HUES64 (cell line): Measurements from ENCODE around the gene SLC44A1.

Source experiments
- H3K27ac ChIP-seq: 2 replicates; pipeline ENCODE4 v1.7.0; 2013; ENCODE audit warnings: low read depth, low read length, inconsistent platforms
- H3K27me3 ChIP-seq: 2 replicates; pipeline ENCODE4 v1.6.1; 2013; ENCODE audit warnings: mild to moderate bottlenecking, low read length; ENCODE audit not compliant: insufficient read depth
- H3K36me3 ChIP-seq: 2 replicates; pipeline ENCODE4 v1.6.1; 2013; ENCODE audit warnings: mild to moderate bottlenecking, low read length; ENCODE audit not compliant: insufficient read depth
- H3K4me1 ChIP-seq: 2 replicates; pipeline ENCODE4 v1.6.1; 2013; ENCODE audit warnings: mild to moderate bottlenecking, low read length, moderate library complexity; ENCODE audit not compliant: insufficient read depth
- H3K4me3 ChIP-seq: 2 replicates; pipeline ENCODE4 v1.5.1; 2013; ENCODE audit warnings: mild to moderate bottlenecking, low read length, moderate library complexity
- H3K9ac ChIP-seq: 2 replicates; pipeline ENCODE4 v1.6.1; 2013; ENCODE audit warnings: mild to moderate bottlenecking, low read depth, low read length
- H3K9me3 ChIP-seq: 2 replicates; pipeline ENCODE4 v1.6.1; 2013; ENCODE audit warnings: low read depth, low read length; ENCODE audit not compliant: insufficient read depth
- WGBS: fragments of 150-250, 120-280 bp; methylation state at CpG from one replicate; pipeline ENCODE4 v1.1.7; 2013; ENCODE audit warnings: missing lambda C conversion rate; 5-methylcytosine and 5-hydroxymethylcytosine counted together

SLC44A1 gene

DNA sequence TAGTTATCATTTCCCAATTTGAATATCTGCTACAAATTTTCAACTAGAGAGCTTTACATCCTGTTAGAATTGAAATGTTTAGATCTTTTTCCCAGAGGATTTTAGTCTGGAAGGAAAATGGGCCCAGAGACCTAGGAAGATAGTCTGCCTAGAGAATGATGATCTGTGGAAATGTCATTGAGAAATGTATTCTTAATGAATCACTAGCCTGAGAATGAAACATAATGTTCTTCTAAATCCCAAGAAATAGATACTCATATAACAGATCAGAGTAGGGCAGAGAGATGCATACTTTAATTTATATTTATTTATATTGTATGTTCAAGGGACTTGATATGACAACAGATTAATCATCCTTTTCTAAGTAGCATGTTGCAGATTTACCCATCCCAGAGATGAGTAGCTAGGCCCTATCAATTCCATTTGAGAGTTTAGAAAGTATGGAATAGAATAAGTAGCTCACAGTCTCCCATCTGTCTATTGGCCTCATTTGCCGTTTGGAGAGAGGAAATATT is 25.1 kb upstream of the SLC44A1 start:
- no CpG with 5 or more reads among the region's 1 CpG for WGBS
- Histone ChIP-seq H3K27ac (no peak overlapping the region), H3K4me3 (no peak overlapping the region), H3K9ac (no peak overlapping the region), H3K9me3 (peaks cover 14% of the 10 kb centered on the region), H3K4me1 (peaks cover 4% of the 10 kb centered on the region; the same call in 1 of the 2 replicates), H3K27me3 (no peaks in the 10 kb centered on the region), H3K36me3 (peaks cover 4% of the 10 kb centered on the region; the same call in 1 of the 2 replicates)

DNA sequence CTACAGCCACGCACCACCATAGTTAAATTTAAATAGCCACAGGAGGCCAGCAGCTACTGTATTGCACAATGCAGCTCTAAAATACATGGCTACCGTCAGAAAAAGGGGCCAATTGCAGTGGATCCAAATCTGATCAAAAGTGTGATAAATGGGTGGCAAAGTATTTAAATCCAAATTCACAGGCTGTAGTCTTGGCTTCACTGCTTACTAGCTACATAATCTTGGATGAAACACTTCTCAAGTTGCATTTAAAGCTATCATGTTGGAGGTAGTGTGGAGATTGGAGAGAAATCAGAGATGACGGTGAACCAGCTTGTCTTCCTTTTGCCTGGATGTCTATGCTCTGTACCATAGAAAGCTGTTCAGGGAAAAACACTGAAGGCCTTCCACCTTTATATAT is 24.0 kb upstream of the SLC44A1 start:
- no peak overlapping the region for H3K27ac ChIP-seq
- no peaks in the 10 kb centered on the region for H3K27me3 ChIP-seq
- peaks cover 22% of the 10 kb centered on the region for H3K9me3 ChIP-seq
- H3K4me1 ChIP-seq, result peaks cover 4% of the 10 kb centered on the region; the same call in 1 of the 2 replicates
- H3K36me3 ChIP-seq, result peaks cover 6% of the 10 kb centered on the region; the same call in 1 of the 2 replicates
- 88% methylated on average over 3 of the region's 3 CpGs for WGBS
- no peak overlapping the region for H3K9ac ChIP-seq
- H3K4me3 ChIP-seq, result no peak overlapping the region

DNA sequence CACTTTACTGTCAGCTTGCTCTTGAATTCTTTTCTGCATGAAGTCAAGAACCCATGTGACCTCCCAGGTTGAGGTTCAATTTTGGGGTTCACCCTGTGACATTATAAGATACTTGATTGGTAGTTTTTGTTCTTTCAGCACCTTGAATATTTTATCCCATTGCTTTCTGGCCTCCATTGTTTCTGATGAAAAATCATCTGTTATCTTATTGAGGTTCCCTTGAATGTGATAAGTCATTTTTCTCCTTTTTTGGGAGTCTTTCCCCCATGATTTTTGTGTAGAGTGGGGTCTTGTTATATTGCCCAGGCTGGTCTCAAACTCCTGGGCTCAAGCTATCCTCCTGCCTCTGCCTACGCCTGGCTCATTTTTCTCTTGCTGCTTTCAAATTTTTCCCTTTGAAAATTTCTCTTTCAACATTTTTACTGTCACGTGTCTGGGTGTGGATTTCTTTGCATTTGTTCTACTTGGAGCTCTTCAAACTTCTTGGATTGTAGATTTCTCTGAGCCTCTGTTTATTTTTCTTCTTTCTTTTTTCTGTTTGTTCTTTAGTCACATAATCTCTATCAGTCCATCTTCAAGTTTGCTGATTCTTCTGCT is 20.8 kb upstream of the SLC44A1 start:
- peaks cover 22% of the 10 kb centered on the region for H3K9me3 ChIP-seq
- no peaks in the 10 kb centered on the region for H3K4me1 ChIP-seq
- no peak overlapping the region for H3K27ac ChIP-seq
- peaks cover 6% of the 10 kb centered on the region; the same call in 1 of the 2 replicates for H3K36me3 ChIP-seq
- no peak overlapping the region for H3K4me3 ChIP-seq
- no peak overlapping the region for H3K9ac ChIP-seq
- H3K27me3 ChIP-seq, result no peaks in the 10 kb centered on the region
- 88% methylated on average over 1 of the region's 2 CpGs for WGBS

DNA sequence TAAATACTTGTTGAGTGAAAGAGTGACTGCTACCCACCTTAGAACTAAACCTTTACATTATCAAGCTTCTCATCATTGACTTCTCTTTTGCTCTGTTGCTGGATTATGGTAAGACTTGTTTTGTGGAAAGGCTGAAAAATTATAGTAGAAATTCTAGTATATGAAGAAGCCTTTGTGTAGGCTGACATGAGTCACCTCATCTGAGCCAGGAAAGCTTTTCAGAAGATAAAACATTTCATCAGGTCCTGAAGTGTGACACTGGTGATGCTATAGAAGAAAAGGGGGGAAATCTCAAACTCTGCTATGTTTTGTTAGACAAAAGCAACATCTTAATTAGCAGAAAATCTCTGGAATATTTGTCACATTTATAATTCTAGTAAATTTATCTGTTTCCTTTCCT is 18.4 kb upstream of the SLC44A1 start:
- Histone ChIP-seq H3K9me3 (peaks cover 22% of the 10 kb centered on the region), H3K27ac (no peak overlapping the region), H3K4me1 (no peaks in the 10 kb centered on the region), H3K9ac (no peak overlapping the region), H3K27me3 (no peaks in the 10 kb centered on the region), H3K4me3 (no peak overlapping the region), H3K36me3 (peaks cover 6% of the 10 kb centered on the region; the same call in 1 of the 2 replicates)

DNA sequence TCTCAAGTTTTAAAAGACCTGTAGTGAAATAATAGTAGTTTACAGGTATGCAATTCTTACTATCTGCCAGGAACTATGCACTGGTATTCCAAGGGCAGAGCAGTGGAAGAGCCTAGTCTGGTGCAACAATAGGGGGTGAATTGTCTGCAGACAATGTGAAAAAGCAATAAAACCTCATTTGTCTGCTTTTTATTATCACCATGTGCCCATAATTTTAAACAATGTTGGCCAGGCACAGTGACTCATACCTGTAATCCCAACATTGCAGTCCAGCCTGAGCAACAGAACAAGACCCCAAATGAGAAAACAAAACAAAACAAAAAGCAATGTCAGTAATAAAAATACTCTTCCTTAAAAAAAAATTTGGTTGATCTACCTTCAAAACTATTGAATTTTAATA is 12.2 kb upstream of the SLC44A1 start:
- no peaks in the 10 kb centered on the region for H3K9me3 ChIP-seq
- H3K27me3 ChIP-seq, result no peaks in the 10 kb centered on the region
- no peak overlapping the region for H3K9ac ChIP-seq
- no peak overlapping the region for H3K4me3 ChIP-seq
- no peak overlapping the region for H3K27ac ChIP-seq
- H3K36me3 ChIP-seq, result no peaks in the 10 kb centered on the region
- H3K4me1 ChIP-seq, result peaks cover 5% of the 10 kb centered on the region; the same call in 1 of the 2 replicates

DNA sequence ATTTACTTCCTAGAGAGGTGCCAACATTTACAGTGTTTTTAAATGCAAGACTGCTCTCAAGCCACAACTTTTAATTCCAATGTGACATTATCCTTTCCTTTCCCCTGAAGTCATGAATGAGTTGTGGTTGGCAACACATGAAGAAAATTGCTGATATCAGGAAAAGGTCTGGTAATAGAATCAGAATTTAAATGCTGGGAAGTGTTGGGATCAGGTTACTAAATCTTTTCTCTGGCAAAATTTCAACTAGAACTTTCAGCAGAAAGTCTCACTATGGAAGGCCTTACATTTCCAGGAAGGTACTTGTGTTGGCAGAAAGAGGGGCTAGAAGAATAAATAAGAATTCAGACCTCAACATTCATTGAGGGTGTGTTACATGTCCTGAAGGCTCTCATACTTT is 10.6 kb upstream of the SLC44A1 start:
- H3K9me3 ChIP-seq, result no peaks in the 10 kb centered on the region
- no peak overlapping the region for H3K9ac ChIP-seq
- peaks cover 5% of the 10 kb centered on the region; the same call in 1 of the 2 replicates for H3K4me1 ChIP-seq
- H3K27me3 ChIP-seq, result no peaks in the 10 kb centered on the region
- H3K27ac ChIP-seq, result no peak overlapping the region
- H3K36me3 ChIP-seq, result no peaks in the 10 kb centered on the region
- H3K4me3 ChIP-seq, result no peak overlapping the region

DNA sequence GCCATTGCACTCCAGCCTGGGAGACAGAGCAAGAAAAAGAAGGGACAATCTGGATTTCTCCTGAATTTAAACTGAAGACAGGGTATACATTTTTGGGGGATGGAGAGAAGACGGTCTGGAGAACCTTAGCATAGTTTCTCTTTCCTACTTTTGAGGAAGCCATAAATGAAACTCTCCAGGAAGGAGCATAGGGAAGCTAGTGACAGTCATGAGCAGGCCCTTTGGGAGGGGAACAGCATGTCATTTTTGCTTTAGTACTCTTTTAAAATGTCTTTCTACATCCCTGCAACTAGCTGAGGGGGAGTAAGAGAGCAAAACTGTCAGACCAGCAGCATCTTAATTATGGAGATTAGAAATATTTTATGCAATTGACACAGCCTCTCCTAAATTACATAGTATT is 8.2 kb upstream of the SLC44A1 start:
- Histone ChIP-seq H3K9me3 (no peaks in the 10 kb centered on the region), H3K36me3 (no peaks in the 10 kb centered on the region), H3K9ac (no peak overlapping the region), H3K27ac (no peak overlapping the region), H3K4me3 (no peak overlapping the region), H3K27me3 (no peaks in the 10 kb centered on the region), H3K4me1 (peaks cover 12% of the 10 kb centered on the region)
- WGBS, result 75% methylated on average over 1 of the region's 1 CpG

DNA sequence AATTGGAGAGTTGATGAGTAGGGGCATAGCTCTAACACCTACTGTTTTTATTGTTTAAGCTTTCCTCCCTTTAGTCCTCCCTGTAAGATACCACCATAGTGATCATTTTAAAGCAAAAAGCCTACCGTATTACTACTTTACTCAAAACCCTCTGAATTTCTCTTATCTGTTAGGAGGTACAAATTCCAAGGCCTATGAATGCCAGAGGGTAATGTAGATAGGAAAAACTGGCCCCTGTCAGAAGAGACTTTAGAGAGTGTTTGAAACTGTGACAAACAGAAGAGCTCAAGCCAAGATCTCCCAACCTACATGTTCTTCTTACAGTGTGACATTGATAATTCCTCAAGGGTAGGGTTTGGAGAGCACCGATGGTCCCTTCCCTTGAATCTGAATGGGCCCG is 7.2 kb upstream of the SLC44A1 start:
- Histone ChIP-seq H3K36me3 (no peaks in the 10 kb centered on the region), H3K27ac (no peak overlapping the region), H3K27me3 (no peaks in the 10 kb centered on the region), H3K4me3 (no peak overlapping the region), H3K4me1 (peaks cover 21% of the 10 kb centered on the region), H3K9me3 (no peaks in the 10 kb centered on the region), H3K9ac (no peak overlapping the region)
- WGBS, result 91% methylated on average over 3 of the region's 3 CpGs

DNA sequence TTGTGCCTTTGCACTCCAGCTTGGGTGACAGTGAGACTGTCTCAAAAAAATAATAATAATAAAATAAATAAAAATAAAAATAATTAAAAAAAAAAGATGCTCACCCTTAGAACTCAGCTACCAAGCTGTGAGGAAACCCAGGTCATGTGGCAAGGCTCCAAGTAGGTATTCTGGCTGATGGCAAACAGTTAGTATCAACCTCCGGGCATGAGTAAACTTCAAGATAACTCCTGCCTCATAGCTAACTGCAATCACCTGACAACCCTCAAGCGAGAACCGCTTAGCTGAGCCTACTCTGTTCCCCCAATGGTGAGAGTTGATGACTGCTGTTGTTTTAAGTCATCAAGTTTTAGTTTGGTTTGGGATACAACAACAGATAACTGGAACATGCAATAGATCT is 6.1 kb upstream of the SLC44A1 start:
- H3K27me3 ChIP-seq, result no peaks in the 10 kb centered on the region
- H3K4me3 ChIP-seq, result no peak overlapping the region
- H3K36me3 ChIP-seq, result no peaks in the 10 kb centered on the region
- H3K9me3 ChIP-seq, result no peaks in the 10 kb centered on the region
- H3K27ac ChIP-seq, result no peak overlapping the region
- 96% methylated on average over 3 of the region's 3 CpGs for WGBS
- H3K4me1 ChIP-seq, result peaks cover 32% of the 10 kb centered on the region
- H3K9ac ChIP-seq, result no peak overlapping the region

DNA sequence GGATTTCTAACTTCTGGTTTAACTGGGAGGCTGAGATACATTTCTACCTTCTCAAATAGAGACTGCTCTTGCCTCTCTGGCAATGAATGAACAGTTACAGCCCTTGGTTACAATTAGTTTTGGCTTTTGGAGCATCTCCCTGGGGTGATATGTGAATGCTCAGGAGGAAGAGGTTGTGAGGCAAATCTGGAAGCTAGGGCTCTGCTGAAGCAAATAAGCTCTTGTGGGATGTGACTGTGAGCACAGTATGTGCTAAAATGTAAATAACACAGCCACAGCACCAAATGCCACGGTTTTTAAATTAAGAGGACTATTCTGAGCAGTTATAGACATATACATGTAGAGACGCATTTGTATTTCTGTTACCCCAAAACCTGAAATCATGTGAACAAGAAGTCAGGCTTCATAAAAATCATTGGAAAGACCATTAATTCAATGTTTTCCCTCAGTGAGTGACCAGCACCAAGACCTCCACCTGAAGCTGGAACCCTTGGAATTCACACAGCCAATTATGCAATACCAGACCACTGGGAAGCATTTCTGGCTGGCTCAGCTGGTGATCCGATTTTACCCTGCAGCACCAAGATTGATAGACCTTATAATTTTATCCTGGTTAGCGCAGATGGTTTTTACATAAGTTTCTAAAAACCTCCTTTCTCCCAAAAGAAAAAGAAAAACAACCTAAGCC is 3.0 kb upstream of the SLC44A1 start:
- no peak overlapping the region for H3K9ac ChIP-seq
- peaks cover 42% of the 10 kb centered on the region for H3K4me1 ChIP-seq
- H3K36me3 ChIP-seq, result no peaks in the 10 kb centered on the region
- WGBS, result 63% methylated on average over 4 of the region's 4 CpGs
- no peaks in the 10 kb centered on the region for H3K9me3 ChIP-seq
- H3K27ac ChIP-seq, result peak overlapping the region; percentile 1; the same call in 1 of the 2 replicates
- H3K27me3 ChIP-seq, result no peaks in the 10 kb centered on the region
- peak overlapping the region; percentile 2; the same call in 1 of the 2 replicates for H3K4me3 ChIP-seq

DNA sequence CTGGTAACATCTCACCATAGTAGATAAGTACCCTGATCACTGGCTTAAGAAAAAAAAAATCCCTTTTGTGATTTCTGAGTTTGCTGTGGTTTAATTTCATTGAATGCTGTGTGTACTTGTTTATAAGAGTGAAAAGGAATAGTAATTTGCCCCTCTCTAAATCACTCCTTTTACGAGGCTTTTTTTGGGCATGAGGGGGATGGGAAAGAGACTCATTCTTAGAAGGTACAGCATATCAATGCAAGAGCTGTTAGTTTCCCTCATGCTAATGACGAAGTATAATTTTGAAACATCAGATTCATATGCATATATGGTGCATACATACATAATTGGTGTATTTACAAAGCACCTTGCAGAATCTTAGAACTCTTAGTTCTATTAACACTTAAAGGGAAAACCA is 2.4 kb upstream of the SLC44A1 start:
- no peaks in the 10 kb centered on the region for H3K27me3 ChIP-seq
- H3K27ac ChIP-seq, result no peak overlapping the region; the same call in 1 of the 2 replicates
- 80% methylated on average over 1 of the region's 2 CpGs for WGBS
- H3K9me3 ChIP-seq, result no peaks in the 10 kb centered on the region
- H3K4me1 ChIP-seq, result peaks cover 48% of the 10 kb centered on the region
- H3K4me3 ChIP-seq, result peak overlapping the region; percentile 2; the same call in 1 of the 2 replicates
- H3K9ac ChIP-seq, result no peak overlapping the region
- no peaks in the 10 kb centered on the region for H3K36me3 ChIP-seq
